SU-DHL-6 (cell line): Measurements from ENCODE around the gene SWT1.

ENCODE experiments used
- H2AFZ ChIP-seq: fragments of 200-600 bp; sonication (generic); 2 replicates; pipeline ENCODE4 v1.6.1; 2014; ENCODE audit warnings: low read depth, mild to moderate bottlenecking, moderate library complexity, mixed read lengths, antibody characterized with exemption, low read length; ENCODE audit not compliant: severe bottlenecking
- H3F3A ChIP-seq: fragments of 200-600 bp; shearing (Covaris generic); 2 replicates; pipeline ENCODE4 v1.6.0; 2016; ENCODE audit warnings: antibody characterized with exemption, mild to moderate bottlenecking; ENCODE audit not compliant: insufficient read depth
- H3K27ac ChIP-seq: fragments of 200-600 bp; sonication (generic); 2 replicates; pipeline ENCODE4 v1.5.1; 2016; ENCODE audit warnings: low read depth, mild to moderate bottlenecking, low read length, moderate library complexity, mixed read lengths
- H3K27me3 ChIP-seq: fragments of 200-600 bp; sonication (generic), shearing (Covaris generic); 2 replicates; pipeline ENCODE4 v1.6.0; 2014; ENCODE audit warnings: mild to moderate bottlenecking, low read length
- H3K36me3 ChIP-seq: fragments of 200-600 bp; sonication (generic); 2 replicates; pipeline ENCODE4 v1.6.1; 2014; ENCODE audit warnings: mild to moderate bottlenecking, low read length, mixed read lengths
- H3K4me2 ChIP-seq: fragments of 300-600, 200-600 bp; shearing (Covaris generic), sonication (generic); 2 replicates; pipeline ENCODE4 v1.6.0; 2014; ENCODE audit warnings: low read length, low read depth, mild to moderate bottlenecking; ENCODE audit not compliant: poor library complexity, severe bottlenecking
- H3K4me3 ChIP-seq: fragments of 200-600 bp; sonication (generic); 2 replicates; pipeline ENCODE4 v1.5.1; 2014; ENCODE audit warnings: antibody characterized with exemption, low read length, mild to moderate bottlenecking, mixed read lengths; ENCODE audit not compliant: insufficient read depth, poor library complexity, severe bottlenecking
- H3K79me2 ChIP-seq: fragments of 200-600 bp; sonication (generic); 2 replicates; pipeline ENCODE4 v1.6.1; 2014; ENCODE audit warnings: mild to moderate bottlenecking, low read length, moderate library complexity; ENCODE audit not compliant: insufficient read depth
- H3K9ac ChIP-seq: fragments of 200-600 bp; sonication (generic); 2 replicates; pipeline ENCODE4 v1.7.0; 2014; ENCODE audit warnings: mild to moderate bottlenecking, low read length
- H3K9me2 ChIP-seq: fragments of 200-600 bp; sonication (generic); replicated peaks from 2 replicates; pipeline ENCODE4 v1.6.1; 2014; ENCODE audit warnings: low read length; ENCODE audit not compliant: insufficient read depth
- H3K9me3 ChIP-seq: fragments of 200-600 bp; sonication (generic); 2 replicates; pipeline ENCODE4 v1.6.1; 2014; ENCODE audit warnings: low read length, mixed read lengths; ENCODE audit not compliant: insufficient read depth
- H4K20me1 ChIP-seq: fragments of 200-600 bp; sonication (generic); 2 replicates; pipeline ENCODE4 v1.6.1; 2014; ENCODE audit warnings: low read depth, mild to moderate bottlenecking, antibody characterized with exemption, low read length, moderate library complexity, mixed read lengths
- CTCF ChIP-seq: fragments of 200-600 bp; sonication (generic); IDR thresholded peaks from one replicate; pipeline ENCODE4 v1.5.1; 2017; ENCODE audit warnings: antibody characterized with exemption, mild to moderate bottlenecking, low read length, moderate library complexity; ENCODE audit not compliant: insufficient read depth, poor library complexity, severe bottlenecking
- EZH2phosphoT487 ChIP-seq: fragments of 200-600 bp; sonication (generic), shearing (Covaris generic); conservative IDR thresholded peaks from 2 replicates; pipeline ENCODE4 v1.6.1; 2018; ENCODE audit warnings: mild to moderate bottlenecking, antibody characterized with exemption, low read length, moderate library complexity, mixed read lengths

SWT1 gene

GRCh38 chr1:185111873-185112272 lies 45.1 kb upstream of the SWT1 start:
- Histone ChIP-seq H3K4me2 (no peak overlapping the region), H3K79me2 (no peaks in the 10 kb centered on the region), H2AFZ (no peak overlapping the region), H3K9me3 (peaks cover 6% of the 10 kb centered on the region; the same call in 1 of the 2 replicates), H3K9me2 (no peaks in the 10 kb centered on the region), H3K9ac (no peak overlapping the region), H3K27ac (no peak overlapping the region), H3K27me3 (no peaks in the 10 kb centered on the region), H3K4me3 (no peak overlapping the region), H3K36me3 (no peaks in the 10 kb centered on the region), H4K20me1 (no peaks in the 10 kb centered on the region), H3F3A (no peaks in the 10 kb centered on the region)
- TF ChIP-seq CTCF, result no peak
- no peak for TF ChIP-seq EZH2phosphoT487

- no peak overlapping the region for H3K4me2 ChIP-seq
- no peaks in the 10 kb centered on the region for H3K36me3 ChIP-seq
- H3K27ac ChIP-seq, result no peak overlapping the region
- no peak overlapping the region for H3K4me3 ChIP-seq
- H3K9me2 ChIP-seq, result no peaks in the 10 kb centered on the region
- no peaks in the 10 kb centered on the region for H3K79me2 ChIP-seq
- H3K9ac ChIP-seq, result no peak overlapping the region
- peaks cover 6% of the 10 kb centered on the region; the same call in 1 of the 2 replicates for H3K9me3 ChIP-seq
- no peak overlapping the region for H2AFZ ChIP-seq
- TF ChIP-seq EZH2phosphoT487, result no peak
- TF ChIP-seq CTCF, result no peak
- H3F3A ChIP-seq, result no peaks in the 10 kb centered on the region
- H3K27me3 ChIP-seq, result no peaks in the 10 kb centered on the region
- H4K20me1 ChIP-seq, result no peaks in the 10 kb centered on the region
These were observed 44.6 kb upstream of the SWT1 start for GRCh38 chr1:185112356-185112755.

DNA sequence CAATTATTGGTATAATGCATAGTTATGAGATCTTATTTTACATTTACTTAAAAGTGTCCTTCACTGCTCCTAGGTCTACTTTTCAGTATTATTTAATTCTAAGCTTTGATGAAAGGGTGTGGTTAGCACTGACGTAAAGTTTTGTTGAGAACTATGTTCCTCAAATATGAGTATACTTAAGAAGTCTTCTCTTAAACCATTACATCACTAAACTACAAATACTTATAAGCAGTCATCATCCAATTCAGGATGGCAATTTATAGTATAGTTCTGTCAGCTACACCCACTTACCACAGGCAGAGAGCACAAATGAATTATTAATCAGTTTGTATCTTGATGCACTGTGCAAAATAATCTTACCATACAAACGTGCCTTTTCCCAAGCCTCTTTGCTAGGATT lies 27.3 kb upstream of the SWT1 start:
- no peaks in the 10 kb centered on the region for H3F3A ChIP-seq
- H3K4me2 ChIP-seq, result no peak overlapping the region
- no peaks in the 10 kb centered on the region for H3K9me3 ChIP-seq
- H3K4me3 ChIP-seq, result no peak overlapping the region
- peaks cover 13% of the 10 kb centered on the region; the same call in 1 of the 2 replicates for H3K36me3 ChIP-seq
- H4K20me1 ChIP-seq, result no peaks in the 10 kb centered on the region
- H3K9me2 ChIP-seq, result no peaks in the 10 kb centered on the region
- H3K79me2 ChIP-seq, result no peaks in the 10 kb centered on the region
- no peak overlapping the region for H3K9ac ChIP-seq
- H3K27ac ChIP-seq, result no peak overlapping the region
- H2AFZ ChIP-seq, result no peak overlapping the region
- no peaks in the 10 kb centered on the region for H3K27me3 ChIP-seq
- TF ChIP-seq CTCF, result no peak
- TF ChIP-seq EZH2phosphoT487, result no peak
